Coronary artery (tissue), 2 donors: Measurements from ENCODE around the gene DIP2C.

Source experiments
- DNase-seq: peaks from one replicate; pipeline ENCODE4 v3.0.0-alpha.2; 2017; ENCODE audit warnings: low spot score
- H3K27ac ChIP-seq, 2 donors: fragments of 200-600 bp; sonication (generic); one replicate each; pipeline ENCODE4 v1.5.1; 2016 to 2019
- H3K4me3 ChIP-seq: fragments of 200-600 bp; sonication (generic); 2 replicates; pipeline ENCODE4 v1.5.1; 2016; ENCODE audit warnings: mild to moderate bottlenecking, moderate library complexity
- TF ChIP-seq, protein P1 (sequence below): fragments of 200-600 bp; sonication (generic); IDR thresholded peaks from one replicate; pipeline ENCODE4 v1.5.1; 2019; ENCODE audit warnings: antibody characterized with exemption

DIP2C gene

DNA sequence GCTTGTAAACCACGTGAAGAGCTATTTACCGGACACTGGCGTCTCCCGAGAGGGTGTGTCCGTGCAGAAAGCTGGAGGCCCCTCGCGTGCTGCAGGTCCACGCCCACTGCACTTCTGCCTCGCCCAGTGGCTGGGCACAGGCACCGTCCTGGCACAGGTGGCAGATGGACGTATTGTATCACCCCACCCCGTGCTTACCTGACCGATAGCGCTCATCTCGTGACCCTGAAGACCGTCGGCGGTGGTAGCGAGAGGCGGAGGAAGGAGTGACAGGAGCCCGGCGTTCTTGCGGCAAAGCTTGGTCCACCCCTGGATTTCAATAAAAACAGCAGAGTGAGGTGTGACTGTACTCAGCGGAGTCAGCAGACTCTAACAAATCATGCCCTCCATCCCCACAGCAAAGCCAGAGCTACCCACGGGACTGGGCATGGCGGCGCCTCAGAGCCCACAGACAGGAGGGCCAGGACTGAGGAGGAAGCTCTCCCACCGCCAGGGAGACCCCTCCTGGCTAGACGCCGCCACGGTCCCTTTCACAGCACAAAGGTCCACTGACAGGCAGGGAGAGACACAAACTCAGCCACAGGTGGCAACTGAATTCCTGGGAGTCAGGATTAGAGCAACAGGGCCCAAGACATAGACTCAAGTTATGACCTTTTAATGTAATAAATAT lies 217.1 kb downstream of the DIP2C start:
- peak; percentile 59 for DNase-seq
- TF ChIP-seq, protein P1, sequence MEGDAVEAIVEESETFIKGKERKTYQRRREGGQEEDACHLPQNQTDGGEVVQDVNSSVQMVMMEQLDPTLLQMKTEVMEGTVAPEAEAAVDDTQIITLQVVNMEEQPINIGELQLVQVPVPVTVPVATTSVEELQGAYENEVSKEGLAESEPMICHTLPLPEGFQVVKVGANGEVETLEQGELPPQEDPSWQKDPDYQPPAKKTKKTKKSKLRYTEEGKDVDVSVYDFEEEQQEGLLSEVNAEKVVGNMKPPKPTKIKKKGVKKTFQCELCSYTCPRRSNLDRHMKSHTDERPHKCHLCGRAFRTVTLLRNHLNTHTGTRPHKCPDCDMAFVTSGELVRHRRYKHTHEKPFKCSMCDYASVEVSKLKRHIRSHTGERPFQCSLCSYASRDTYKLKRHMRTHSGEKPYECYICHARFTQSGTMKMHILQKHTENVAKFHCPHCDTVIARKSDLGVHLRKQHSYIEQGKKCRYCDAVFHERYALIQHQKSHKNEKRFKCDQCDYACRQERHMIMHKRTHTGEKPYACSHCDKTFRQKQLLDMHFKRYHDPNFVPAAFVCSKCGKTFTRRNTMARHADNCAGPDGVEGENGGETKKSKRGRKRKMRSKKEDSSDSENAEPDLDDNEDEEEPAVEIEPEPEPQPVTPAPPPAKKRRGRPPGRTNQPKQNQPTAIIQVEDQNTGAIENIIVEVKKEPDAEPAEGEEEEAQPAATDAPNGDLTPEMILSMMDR, result no peak
- Histone ChIP-seq H3K27ac (no peak overlapping the region), H3K4me3 (no peak overlapping the region)

DNA sequence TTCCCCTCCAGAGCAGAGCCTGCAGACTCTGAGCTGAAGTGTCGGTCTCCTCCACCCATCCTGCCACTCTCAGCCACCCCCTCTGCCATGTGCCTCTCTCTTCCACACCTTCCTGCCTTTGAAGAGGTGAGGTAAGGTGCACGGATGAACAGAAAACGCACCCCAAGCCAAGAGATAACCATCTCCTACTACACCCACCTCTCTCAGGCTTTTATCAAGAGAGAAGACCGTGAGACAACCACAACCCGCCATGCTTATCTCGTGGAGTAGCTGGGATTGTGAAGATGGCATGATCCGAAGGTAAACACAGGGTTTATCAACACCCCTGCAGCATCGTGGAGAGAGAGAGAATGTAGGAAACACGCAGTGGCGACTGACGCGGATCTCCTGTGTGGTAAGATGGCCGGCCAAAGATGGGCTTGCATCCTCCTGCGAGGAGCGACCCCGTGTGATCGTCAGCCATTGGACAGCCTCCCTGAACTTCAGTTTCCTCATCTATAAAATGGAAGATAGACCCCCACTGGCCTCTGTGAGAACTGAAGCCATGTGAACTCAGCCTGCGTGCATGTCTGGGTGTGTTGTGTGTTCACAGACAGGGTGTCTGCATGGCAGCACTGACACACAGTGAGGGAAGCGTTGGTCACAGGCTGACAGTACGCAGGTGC lies 219.0 kb downstream of the DIP2C start:
- Histone ChIP-seq H3K4me3 (no peak overlapping the region), H3K27ac (no peak overlapping the region)
- TF ChIP-seq, protein P1, result no peak
- DNase-seq, result peak; percentile 35

DNA sequence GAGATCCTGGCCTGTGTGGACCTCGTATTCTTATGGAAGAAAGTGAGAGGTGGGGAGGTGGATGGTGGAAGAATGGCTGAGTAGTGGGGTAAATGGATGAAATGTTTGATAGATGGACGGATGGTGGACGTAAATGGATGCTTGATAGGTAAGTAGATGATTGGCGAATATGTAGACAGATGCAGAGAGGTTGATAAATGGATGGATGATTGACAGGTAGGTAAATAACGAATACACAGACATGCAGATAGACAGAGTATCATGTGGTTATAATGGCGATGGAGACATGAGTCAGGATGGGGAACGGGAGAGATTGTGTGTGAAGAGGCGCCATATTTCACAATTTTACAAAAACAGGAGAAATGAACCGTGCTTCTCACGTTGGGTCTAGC lies 219.5 kb downstream of the DIP2C start:
- peak; percentile 40 for DNase-seq
- no peak overlapping the region for H3K4me3 ChIP-seq
- no peak overlapping the region for H3K27ac ChIP-seq
- TF ChIP-seq, protein P1, result no peak

DNA sequence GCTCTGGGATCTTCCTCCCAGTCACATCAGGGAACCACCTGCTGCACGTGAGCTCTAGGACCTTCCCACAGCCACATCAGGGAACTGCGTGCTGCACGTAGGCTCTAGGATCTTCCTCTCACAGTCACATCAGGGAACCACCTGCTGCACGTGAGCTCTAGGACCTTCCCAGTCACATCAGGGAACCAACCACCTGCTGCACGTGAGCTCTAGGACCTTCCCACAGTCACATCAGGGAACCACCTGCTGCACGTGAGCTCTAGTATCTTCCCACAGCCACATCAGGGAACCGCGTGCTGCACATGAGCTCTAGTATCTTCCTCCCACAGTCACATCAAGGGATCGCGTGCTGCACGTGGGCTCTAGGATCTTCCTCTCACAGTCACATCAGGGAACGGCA lies 229.7 kb downstream of the DIP2C start:
- Histone ChIP-seq H3K27ac (no peak overlapping the region), H3K4me3 (no peak overlapping the region)
- peak; percentile 14 for DNase-seq
- TF ChIP-seq, protein P1, result no peak

DNA sequence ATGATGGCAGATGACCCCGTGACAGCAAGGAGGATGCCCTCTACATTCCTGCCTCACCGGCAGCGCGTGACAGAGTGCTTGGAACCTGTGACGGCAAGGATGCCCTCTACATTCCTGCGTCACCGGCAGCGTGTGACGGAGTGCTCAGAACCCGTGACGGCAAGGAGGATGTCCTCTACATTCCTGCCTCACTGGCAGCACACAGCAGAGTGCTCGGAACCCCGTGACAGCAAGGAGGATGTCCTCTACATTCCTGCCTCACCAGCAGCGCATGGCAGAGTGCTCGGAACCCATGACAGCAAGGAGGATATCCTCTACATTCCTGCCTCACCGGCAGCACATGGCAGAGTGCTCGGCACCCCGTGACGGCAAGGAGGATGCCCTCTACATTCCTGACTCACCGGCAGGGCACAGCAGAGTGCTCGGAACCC lies 231.0 kb downstream of the DIP2C start:
- DNase-seq, result peak; percentile 33
- Histone ChIP-seq H3K27ac (no peak overlapping the region), H3K4me3 (no peak overlapping the region)
- TF ChIP-seq, protein P1, result no peak

DNA sequence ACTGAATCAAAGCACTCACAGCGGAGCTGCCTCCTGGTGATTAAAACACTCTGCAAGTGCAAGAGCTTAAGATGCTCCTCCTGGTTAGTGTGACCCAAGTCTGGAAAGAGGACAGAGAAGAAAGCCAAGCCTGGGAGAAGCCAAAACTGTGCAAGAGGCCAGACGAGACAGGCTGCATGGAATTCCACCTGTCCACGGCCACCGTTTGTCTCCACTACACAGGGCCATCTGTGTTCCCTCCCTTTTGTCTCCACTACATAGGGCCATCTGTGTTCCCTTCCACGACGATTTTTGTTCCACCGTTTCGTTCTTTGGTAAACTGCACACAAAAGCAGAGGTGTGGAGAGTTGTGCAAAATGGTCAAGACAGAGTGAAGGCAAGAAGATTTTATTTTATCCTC lies 233.0 kb downstream of the DIP2C start:
- TF ChIP-seq, protein P1, result no peak
- Histone ChIP-seq H3K4me3 (no peak overlapping the region), H3K27ac (no peak overlapping the region)
- no peak for DNase-seq

DNA sequence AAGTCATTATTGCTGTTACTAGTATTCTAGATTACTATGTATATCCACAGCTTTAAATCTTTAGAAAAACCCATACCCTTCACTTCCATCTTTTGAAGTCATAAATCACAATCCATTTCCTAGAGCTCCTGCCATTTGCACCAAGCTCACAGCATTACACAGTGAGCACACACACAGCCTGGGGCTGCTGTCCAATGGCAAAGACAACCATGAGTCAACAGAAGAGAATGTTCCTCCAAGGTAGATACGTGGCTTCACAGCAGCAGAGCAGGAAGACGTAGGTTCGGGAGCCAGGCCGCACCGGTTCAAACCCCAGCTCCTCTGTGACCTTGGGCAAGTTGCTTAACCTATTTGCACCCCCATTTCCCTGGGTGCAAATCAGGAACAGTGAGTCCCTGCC lies 234.6 kb downstream of the DIP2C start:
- DNase-seq, result no peak
- H3K27ac ChIP-seq, result peak overlapping the region in 1 of 2 donors; percentile 37

More for the DNA sequence above, 234.6 kb downstream of the DIP2C start:
- no peak overlapping the region for H3K4me3 ChIP-seq
- TF ChIP-seq, protein P1, result no peak
